Heart left ventricle (tissue), 13 donors: ENCODE measurements around the gene CISH.

Source experiments
- CTCF ChIP-seq, 12 donors: fragments of 200-600 bp; sonication (generic) in 4 of 12; IDR thresholded peaks; one replicate each; pipeline versions ENCODE4 v1.5.0 to v1.8.0; 2018 to 2022; ENCODE audit warnings: antibody characterized with exemption in 12 of 12, mild to moderate bottlenecking in 5 of 12
- POLR2A ChIP-seq, 2 donors: fragments of 450-650 bp; IDR thresholded peaks; one replicate each; pipeline ENCODE4 v1.6.1; 2017; ENCODE audit warnings: antibody characterized with exemption in 2 of 2, mild to moderate bottlenecking in 2 of 2, moderate library complexity in 2 of 2
- donor health status: ischemic (EF 13 %, LVEDD 7.1; RV severe dilation, severe dysfunction).
- donor health status: DM: no; HTN: yes; CAD: no.
- donor health status: DM: no; HTN: no; CAD: no.
- donor health status: ischemic (EF 25% LVEDD 6.9; RV normal size, moderate dysfunction).
- donor health status: ischemic (EF 25% LVEDD 5.7; RV mildly dilated, moderate dysfunction).
- donor health status: ischemic (EF 35%, LVEDD 5.7; RV mildly dilated, moderate dysfunction).
- donor health status: nonischemic (EF 11% LVEDD 7.7; RV severe dilation, severe dysfunction).
- donor health status: DM: yes; HTN: yes; CAD: no.
- donor health status: PGD.
- donor health status: ischemic (EF 29% LVEDD 5.4; RV normal size, mild dysfunction).
- donor health status: nonischemic (EF 23%, LVEDD 6.1; RV moderate dilation, normal function).

- no peak for TF ChIP-seq CTCF (IDR thresholded peaks at IDR 0.05)
- TF ChIP-seq POLR2A (IDR thresholded peaks at IDR 0.05), result peak in 1 of 2 donors; percentile 34
Measured at GRCh38 chr3:50568947-50569749, 42.4 kb downstream of the CISH start, which contains the start of gene HEMK1.
